T1000 (cell line): ENCODE measurements around the gene NR1I2.

Experiments used
- DNase-seq: peaks from one replicate; lab custom pipeline; 2025; ENCODE audit warnings: mixed read lengths; lab: John Stamatoyannopoulos, UW

Gene NR1I2

DNA sequence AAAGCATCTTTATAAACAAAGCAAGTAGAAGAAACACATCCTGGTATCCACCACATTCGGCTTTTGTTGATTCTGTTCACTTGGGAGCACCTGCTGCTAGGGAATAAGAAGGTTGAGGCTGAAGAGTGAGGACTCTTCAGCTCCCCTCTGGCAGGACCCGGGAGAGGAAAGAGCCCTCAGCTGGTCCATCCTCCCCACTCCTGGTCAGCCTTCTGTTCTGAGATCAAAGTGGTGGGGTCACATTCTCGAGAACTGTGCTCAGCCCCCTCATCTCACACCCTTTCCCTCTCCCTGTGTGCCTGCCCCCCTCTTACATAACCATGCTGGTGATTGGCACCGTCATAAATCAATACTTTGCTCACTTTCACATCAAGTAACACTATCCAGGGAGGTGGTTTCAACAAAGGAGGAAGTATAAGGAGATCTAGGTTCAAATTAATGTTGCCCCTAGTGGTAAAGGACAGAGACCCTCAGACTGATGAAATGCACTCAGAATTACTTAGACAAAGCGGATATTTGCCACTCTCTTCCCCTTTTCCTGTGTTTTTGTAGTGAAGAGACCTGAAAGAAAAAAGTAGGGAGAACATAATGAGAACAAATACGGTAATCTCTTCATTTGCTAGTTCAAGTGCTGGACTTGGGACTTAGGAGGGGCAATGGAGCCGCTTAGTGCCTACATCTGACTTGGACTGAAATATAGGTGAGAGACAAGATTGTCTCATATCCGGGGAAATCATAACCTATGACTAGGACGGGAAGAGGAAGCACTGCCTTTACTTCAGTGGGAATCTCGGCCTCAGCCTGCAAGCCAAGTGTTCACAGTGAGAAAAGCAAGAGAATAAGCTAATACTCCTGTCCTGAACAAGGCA lies at the start of gene NR1I2:
Gene NR1I2 (plus strand): TSS at position 772 of the 869 bp plus-strand sequence.
- DNase-seq = no peak

GRCh38 chr3:119733812-119734211 lies 48.1 kb upstream of the NR1I2 start:
- no peak for DNase-seq

DNA sequence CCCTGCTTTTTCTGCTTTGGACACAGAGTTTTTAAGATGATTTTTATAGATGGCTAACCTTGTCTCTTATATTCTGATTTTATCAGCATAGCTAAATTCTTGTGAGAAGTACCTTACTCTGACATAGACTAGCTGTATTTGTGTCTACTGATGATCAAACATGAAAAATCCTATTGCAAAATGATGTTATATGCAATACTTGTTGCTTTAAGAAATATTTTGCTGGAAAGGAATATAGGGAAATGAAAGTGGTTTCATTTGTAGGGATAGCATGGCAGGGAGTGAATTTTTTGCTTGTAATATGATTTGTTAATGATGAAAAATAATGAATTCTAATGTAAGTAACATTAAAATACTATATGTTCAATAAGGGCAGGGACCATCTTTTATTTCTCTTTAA lies 43.2 kb upstream of the NR1I2 start:
- DNase-seq = no peak

GRCh38 chr3:119741657-119742590 lies 40.0 kb upstream of the NR1I2 start:
- no peak for DNase-seq

DNA sequence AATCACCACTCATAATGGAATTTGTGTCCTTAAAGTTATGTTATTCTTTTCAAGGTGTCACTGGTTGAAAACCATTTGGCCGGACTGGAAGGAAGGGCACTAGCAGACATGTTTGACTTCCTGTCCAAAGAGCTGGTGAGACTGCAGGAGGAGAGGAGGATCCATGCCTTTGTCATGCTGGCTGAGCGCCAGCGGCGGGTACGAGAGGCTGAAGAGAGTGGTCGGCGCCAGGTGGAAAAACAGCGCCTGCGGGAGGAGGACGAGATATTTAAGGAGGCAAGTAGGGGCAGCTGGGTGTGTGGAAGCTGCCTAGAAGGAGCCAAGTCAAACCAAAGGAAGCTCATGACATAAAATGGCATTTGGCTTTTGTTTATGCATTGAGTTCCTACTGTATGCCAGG lies 38.0 kb upstream of the NR1I2 start:
- DNase-seq = no peak

- DNase-seq = no peak
Observed at GRCh38 chr3:119745942-119746341, 36.0 kb upstream of the NR1I2 start.

GRCh38 chr3:119746423-119746822 lies 35.5 kb upstream of the NR1I2 start:
- no peak for DNase-seq

- DNase-seq = no peak
Observed at GRCh38 chr3:119747357-119747756, 34.5 kb upstream of the NR1I2 start.

GRCh38 chr3:119748991-119749390 lies 32.9 kb upstream of the NR1I2 start:
- no peak for DNase-seq

DNA sequence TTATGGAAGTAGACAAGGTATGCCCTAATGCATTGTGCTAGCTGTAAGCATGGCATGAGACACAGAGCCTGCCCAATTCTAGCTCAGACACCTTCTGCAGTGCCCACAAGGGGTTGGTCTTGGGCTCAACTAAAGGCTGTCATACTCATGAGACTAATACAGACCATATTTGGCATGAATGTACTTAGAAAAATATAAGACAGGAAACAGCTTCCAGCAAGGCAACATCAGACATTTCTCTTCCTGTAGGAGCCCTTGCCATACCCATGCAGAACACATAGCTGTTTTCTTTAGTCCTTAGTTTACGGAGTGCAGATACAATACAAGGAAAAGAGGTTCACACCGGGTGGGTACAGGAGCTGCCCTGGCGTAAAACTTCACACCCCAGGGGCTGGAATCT lies 30.5 kb upstream of the NR1I2 start:
- no peak for DNase-seq

GRCh38 chr3:119759962-119760361 lies 21.9 kb upstream of the NR1I2 start:
- no peak for DNase-seq

- no peak for DNase-seq
Observed at GRCh38 chr3:119762876-119763275, 19.0 kb upstream of the NR1I2 start.

GRCh38 chr3:119763466-119763865 lies 18.4 kb upstream of the NR1I2 start:
- no peak for DNase-seq

DNA sequence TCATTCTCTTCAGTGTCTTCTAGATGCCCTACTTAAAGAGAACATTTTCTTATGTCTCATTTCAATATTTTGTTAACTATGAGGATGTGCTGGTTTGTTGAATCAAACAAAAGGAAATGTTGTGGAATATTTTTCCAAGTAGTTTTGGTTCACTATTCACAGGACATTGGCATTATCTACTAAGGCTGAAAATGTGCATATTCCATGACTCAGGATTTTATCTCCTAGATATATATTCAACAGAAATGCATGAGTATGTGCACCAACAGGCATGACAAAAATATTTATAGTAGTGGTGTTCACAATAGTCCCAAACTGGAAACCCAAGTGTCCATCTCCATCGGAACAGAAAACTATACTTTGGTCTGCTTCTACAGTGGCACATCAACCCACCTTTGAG lies 16.7 kb upstream of the NR1I2 start:
- no peak for DNase-seq

DNA sequence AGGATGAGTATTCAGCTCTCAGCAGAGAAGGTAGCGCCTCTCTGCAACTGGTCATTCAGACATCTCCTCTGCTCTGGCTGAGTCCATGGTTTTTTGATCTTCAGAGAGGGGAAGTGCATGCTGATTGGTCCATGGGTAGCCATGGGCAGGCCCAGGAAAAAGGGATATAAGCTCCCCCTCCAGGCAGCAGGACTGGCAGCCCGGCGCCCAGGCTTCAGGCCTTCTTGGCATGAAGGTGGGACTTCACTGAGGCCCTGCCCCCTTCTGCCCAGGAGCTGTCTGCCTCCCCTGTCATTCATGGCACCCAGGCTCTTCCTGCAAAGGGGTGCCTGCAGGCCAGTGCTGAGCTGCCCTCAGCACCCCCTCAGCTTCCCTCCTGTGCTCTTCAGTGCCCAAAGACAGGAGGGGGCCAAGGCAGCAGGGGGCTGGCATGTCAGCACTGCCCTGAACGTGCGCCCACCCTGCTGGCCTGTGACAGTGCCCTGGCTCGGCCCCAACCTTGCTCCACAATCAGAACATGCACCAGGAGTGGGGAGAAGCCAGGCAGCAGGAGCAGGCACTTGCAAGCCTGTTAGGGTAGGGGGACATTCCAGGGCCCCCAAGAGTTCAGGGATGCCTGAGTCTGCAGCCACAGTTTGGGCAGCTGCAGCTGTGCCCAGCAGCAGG lies 13.8 kb upstream of the NR1I2 start:
- no peak for DNase-seq

GRCh38 chr3:119768668-119769393 lies 13.1 kb upstream of the NR1I2 start:
- DNase-seq = no peak

- no peak for DNase-seq
Observed at GRCh38 chr3:119769394-119770149, 12.3 kb upstream of the NR1I2 start.

DNA sequence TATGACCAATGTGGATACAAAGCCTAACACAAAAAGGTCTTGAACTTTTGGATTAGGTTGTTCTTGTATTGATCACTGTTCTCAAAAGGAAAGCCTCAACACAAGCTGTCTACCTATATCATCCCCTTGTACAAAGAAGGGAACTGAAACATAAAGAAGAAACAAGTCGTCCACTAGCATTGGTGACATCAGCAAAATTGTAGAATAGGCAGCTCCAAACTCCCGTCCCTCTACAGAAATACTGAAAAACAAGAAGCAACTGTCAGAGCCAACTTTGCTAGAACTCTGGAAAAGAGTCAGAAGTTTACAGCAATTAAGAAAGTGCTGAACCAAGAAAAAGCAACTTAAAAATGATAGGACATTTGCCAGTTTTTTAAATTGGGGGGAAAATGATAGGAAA lies 7.5 kb upstream of the NR1I2 start:
- no peak for DNase-seq

DNA sequence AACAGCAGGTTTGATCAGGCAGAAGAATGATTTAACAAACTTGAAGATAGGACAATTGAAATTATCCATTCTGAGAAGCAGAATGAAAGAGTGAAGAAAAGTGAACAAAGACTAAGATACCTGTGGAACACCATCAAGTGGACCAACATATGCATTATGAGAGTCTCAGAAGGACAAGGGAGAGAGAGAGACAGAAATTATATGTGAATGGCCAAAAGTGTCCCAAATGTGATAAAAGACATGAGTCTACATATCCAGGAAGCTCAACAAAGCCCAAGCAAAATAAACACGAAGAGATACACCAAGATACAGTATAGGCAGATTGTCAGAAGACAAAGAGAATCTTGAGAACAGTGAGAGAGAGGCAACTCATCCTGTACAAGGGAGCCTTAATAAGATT lies 5.6 kb upstream of the NR1I2 start:
- no peak for DNase-seq

DNA sequence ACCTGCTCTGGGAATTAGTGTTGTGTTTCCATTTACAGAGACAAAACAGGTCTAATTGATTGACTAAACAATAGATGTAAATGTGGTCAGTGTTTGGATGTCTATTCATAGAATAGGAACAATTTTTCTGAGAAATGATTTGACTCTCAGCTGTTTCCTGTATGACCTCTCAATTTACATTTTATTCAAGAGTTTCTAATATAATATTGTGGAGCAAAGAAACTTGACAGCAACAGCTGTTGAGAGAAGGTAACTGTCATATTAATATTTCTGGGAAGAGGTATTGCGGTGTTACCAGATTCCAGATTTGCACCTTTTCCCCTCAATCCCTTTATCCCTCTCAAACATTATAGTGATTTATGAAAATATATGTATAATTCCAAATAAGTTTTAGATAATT lies 3.7 kb upstream of the NR1I2 start:
- DNase-seq = no peak

- DNase-seq = no peak
Observed at GRCh38 chr3:119778811-119779210, 3.1 kb upstream of the NR1I2 start.
